ENCODE results near the gene MGAT5B.

MGAT5B gene

DNA sequence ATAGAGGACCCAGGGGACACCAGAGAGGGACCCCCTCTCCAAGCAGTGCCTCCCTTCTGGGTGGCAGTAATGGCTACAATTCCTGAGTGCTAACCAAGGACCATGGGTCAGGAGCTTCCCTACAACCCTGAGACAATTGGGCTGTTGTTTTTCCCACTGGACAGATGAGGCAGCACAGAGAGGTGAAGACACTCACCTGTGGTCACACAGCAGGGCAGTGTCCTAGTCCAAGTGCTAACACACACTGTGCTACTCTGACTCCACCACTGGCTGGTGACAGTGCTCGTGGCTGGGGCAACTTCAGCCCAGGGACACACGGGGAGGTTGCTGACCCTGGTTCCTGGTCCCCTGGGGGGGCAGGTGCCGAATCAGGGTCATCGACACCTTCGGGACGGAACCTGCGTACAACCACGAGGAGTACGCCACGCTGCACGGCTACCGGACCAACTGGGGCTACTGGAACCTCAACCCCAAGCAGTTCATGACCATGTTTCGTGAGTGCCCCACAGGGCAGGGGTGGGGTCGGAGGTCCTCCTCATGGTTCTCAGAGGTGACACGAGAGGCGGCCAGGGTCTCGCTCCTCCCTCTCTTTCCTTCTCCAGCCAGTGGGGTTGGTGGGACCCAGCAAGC, 58.1 kb downstream of the MGAT5B start:
- TF ChIP-seq CTCF (IDR thresholded peaks at IDR 0.05; ENCODE audit: low read depth, low read length), result no peak
- no peak for DNase-seq (ENCODE audit: extremely low read depth, low read depth)

DNA sequence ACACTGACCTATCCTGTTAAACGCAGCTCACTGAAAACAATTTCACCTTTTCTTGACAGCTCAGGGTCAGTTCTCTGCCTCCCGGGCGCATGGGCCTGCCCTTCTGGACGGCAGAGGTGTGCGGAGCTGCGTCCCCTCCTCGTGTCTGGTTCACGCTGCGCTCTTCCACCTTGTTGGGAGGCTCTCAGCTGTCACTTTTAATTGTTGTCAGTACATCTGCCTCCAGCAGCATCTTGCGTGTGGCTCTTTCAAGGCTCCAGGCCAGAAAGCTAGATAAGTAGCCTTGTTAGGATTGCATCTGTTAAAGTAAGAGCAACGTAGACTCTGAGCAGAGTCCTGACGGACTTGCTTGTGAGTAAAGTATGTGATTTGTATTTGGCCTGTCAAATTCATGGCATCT, 59.4 kb downstream of the MGAT5B start:
- no peak for DNase-seq (ENCODE audit: extremely low read depth, low read depth)
- no peak for TF ChIP-seq CTCF (IDR thresholded peaks at IDR 0.05; ENCODE audit: low read depth, low read length)

DNA sequence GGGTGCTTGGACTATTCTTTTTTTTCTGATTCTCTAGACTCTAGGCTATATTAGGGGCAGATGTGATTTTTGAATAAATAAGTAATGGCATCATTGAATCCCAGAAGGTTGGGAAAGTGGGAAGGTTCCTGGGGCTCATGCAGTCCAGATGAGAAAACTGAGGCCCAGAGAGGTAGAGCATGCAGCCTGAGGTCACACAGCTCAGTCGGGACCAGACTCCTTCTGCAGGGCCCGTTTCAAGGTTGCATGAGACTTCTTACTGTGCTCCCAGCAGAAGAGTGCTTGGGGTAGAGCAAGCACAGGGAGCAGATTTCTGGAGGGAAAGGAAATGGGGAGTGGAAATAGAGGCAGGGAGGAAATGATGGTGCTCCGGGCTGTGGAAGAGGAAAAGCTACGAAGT, 59.8 kb downstream of the MGAT5B start:
- TF ChIP-seq CTCF (IDR thresholded peaks at IDR 0.05; ENCODE audit: low read depth, low read length), result no peak
- DNase-seq (ENCODE audit: extremely low read depth, low read depth), result no peak

- DNase-seq (ENCODE audit: extremely low read depth, low read depth), result no peak
- TF ChIP-seq CTCF (IDR thresholded peaks at IDR 0.05; ENCODE audit: low read depth, low read length), result no peak
These were observed 60.9 kb downstream of the MGAT5B start for GRCh38 chr17:76929148-76929547.

GRCh38 chr17:76929601-76930000, 61.4 kb downstream of the MGAT5B start:
- DNase-seq (ENCODE audit: extremely low read depth, low read depth), result no peak
- no peak for TF ChIP-seq CTCF (IDR thresholded peaks at IDR 0.05; ENCODE audit: low read depth, low read length)

DNA sequence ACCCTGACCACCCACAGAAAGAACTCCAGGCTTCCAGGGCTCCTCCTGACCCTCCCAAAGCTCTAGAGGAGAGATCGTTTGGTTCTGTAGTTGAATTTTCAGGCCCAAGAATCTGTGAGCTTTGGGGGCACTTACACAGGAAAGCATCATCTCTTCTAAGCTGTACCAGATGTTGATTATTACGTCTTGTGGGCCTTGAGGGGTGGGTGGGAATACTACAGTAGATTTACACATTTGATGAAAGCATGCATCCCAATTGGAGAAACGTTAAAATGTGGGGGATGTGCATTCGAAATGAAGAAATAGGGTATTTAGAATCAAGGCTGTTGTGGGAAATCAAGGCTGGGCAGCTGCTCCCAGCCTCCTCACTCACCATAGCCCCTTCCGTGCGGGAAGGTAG, 61.9 kb downstream of the MGAT5B start:
- no peak for DNase-seq (ENCODE audit: extremely low read depth, low read depth)
- no peak for TF ChIP-seq CTCF (IDR thresholded peaks at IDR 0.05; ENCODE audit: low read depth, low read length)

DNA sequence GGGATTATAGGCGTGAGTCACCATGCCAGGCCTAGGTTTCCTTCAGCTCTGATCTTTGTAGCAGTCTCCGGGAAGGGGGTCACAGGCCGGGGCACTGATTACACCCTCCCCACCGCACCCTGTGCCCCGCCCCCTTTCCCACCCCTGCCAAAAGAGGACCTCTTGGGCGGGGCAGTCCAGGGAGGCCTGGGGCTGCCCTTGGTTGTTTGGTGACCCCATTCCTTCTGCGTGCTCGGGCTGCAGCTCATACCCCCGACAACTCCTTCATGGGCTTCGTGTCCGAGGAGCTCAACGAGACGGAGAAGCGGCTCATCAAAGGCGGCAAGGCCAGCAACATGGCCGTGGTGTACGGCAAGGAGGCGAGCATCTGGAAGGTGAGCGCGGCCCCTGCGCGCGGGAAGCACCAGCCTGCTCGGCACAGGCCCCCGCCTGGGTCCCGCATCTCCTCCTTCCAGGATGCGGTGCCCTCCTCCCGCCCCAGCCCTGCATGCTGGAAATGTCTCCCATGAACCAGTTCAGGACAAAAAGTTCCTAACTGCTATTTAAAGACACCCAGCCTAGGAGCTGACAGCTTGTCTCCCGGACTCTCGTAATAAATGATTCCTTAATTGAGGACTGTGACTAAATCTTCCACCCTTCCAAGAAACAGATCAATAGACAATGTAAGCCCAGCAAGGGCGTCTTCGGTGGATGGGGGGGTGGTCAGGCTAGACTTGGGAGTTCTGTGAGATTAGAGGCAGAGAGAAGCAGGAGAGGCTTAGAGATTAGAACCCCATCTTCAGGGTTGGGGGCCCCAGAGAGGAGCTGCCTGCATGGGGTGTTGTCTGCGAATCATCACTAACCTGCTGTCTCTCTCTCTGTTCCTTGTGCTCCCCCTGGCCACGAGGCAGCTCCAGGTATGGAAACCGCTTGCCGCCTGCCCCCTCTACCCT, 64.5 kb downstream of the MGAT5B start:
- no peak for TF ChIP-seq CTCF (IDR thresholded peaks at IDR 0.05; ENCODE audit: low read depth, low read length)
- no peak for DNase-seq (ENCODE audit: extremely low read depth, low read depth)

Measured in AG09319 (cell line).